Measurements from ENCODE around the gene SLC41A3. TPM values are rescaled to one million over a fixed set of nuclear protein-coding genes. Genes with fewer than 3 reads are reported as not detected.
"Not testable (repeated sequence)": the region's sequence is repeated elsewhere in the genome, so short reads cannot be mapped to it uniquely, and the experiment has no call there.

Gene SLC41A3
- total RNA-seq, 2 experiments from 2014 or later = 25.6 to 30.0 TPM

DNA sequence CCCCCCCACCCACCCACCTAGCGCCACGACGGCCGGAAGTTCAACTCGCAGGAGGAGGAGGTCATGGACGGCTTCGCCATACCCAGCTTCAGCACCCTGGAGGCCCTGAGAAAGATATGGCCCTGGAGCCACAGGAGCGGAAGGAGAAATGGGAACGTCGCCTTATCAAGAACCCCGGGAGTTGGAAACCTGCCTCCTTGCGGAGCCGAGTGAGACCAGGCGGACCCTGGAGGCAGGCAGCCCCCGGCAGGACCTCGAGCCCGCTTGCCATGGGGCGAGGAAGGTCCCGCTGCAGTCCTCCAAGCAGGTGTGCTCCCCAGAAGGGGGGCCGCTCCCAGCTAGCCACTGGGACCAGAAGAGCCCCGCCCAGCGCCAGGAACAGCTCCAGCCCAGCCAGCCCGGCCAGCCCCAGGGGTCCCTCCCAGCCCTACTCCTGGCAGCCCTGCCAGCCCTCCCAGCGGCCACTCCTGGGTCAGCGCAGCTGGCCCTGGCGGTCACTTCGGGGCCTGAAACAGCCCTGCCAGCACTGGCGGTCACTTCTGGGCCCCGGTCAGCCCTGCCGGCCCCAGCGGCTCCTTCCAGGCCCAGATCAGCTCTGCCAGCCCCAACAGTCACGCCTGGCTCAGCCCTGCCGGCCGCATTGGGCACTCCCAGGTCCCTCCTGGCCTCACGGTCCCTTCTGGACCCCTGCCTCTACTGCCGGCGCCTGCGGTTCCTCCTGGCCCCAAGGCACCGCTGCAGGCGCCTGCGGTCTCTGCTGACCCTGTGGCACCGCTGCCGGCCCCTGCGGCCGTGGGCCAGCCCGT lies 125.2 kb downstream of the SLC41A3 start:
- ChIA-PET CTCF (no interaction called here), POLR2A (no interaction called here)
- Mint-ChIP-seq H3K27me3 (peaks cover 24% of the 10 kb centered on the region), H3K27ac (no peak overlapping the region), H3K4me1 (no peaks in the 10 kb centered on the region), H3K36me3 (ENCODE audit: low read depth) (peaks cover 2% of the 10 kb centered on the region), H3K9me3 (no peaks in the 10 kb centered on the region), H3K4me3 (no peak overlapping the region)
- no peak for DNase-seq

DNA sequence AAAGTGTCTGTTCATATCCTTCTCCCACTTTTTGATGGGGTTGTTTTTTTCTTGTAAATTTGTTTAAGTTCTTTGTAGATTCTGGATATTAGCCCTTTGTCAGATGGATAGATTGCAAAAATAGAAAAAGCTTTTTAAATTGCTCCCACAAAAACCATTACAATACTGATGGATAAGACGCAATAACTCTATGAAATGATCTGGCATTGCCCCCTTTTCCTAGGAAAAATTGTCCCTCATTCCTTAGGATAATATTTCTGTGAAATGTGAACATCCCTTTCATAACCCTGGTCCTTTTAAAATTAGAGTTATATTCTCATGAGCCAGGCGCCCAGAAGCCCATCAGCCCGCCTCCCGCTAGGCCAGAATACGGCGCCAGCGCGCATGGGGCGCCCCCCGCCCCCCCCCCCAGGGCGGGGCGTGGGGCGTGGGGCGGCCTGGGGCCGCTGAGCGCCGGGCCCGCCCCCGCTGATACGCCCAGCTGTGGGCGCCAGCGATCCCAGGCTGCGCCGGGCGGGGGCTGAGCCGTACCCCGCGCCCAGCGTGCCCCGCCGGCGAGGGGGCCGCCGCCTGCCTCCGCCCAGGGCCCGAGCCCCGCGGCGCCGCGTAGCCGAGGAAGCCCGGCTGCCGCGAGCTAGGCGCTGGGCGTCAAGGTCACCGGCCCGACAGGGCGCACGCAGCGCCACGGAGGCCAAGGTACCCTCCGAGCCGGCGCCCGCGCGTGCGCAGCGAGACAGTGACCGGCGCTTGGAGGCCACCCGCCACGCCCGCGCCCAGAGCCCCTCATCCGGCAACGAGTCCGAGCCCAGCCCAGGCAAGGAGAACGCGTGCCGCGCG lies 126.0 kb downstream of the SLC41A3 start:
- Mint-ChIP-seq H3K4me1 (no peaks in the 10 kb centered on the region), H3K36me3 (ENCODE audit: low read depth) (peaks cover 2% of the 10 kb centered on the region), H3K27ac (no peak overlapping the region), H3K4me3 (no peak overlapping the region), H3K9me3 (no peaks in the 10 kb centered on the region), H3K27me3 (peaks cover 27% of the 10 kb centered on the region)
- no peak for DNase-seq
- ChIA-PET CTCF (no interaction called here), POLR2A (no interaction called here)

DNA sequence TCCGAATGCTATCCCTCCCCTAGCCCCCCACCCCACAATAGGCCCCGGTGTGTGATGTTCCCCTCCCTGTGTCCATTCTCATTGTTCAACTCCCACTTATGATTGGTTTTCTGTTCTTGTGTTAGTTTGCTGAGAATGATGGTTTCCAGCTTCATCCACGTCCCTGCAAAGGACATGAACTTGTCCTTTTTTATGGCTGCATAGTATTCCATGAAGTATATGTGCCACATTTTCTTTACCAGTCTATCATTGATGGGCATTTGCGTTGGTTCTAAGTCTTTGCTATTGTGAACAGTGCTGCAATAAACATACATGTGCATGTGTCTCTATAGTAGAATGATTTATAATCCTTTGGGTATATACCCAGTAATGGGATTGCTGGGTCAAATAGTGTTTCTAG lies 126.9 kb downstream of the SLC41A3 start:
- H3K27me3 Mint-ChIP-seq = peaks cover 27% of the 10 kb centered on the region
- H3K9me3 Mint-ChIP-seq; DNase-seq; H3K36me3 Mint-ChIP-seq (ENCODE audit: low read depth); H3K27ac Mint-ChIP-seq; POLR2A ChIA-PET; CTCF ChIA-PET; H3K4me3 Mint-ChIP-seq; H3K4me1 Mint-ChIP-seq: not testable (repeated sequence)

Other genes starting within 250 kb of the SLC41A3 start
- gene ROPN1B, start 114.9 kb downstream of the SLC41A3 start, total RNA-seq = not detected
- gene ALDH1L1, start 96.5 kb upstream of the SLC41A3 start, total RNA-seq = not detected